ENCODE measurements around the gene BBIP1. TPM values are rescaled to one million over a fixed set of nuclear protein-coding genes. Genes with fewer than 3 reads are reported as not detected.
"Not testable (repeated sequence)": the region's sequence is repeated elsewhere in the genome, so short reads cannot be mapped to it uniquely, and the experiment has no call there.

Gene BBIP1
- total RNA-seq, 1 donor from 2014 or later: 42.4 TPM

- no peak for DNase-seq (ENCODE audit: low spot score)
Measured at GRCh38 chr10:110885932-110886674, 32.9 kb downstream of the BBIP1 start.

- no peak for DNase-seq (ENCODE audit: low spot score)
Measured at GRCh38 chr10:110883924-110884323, 35.1 kb downstream of the BBIP1 start.

- no peak for DNase-seq (ENCODE audit: low spot score)
Measured at GRCh38 chr10:110881905-110882304, 37.1 kb downstream of the BBIP1 start.

- no peak for DNase-seq (ENCODE audit: low spot score)
Measured at GRCh38 chr10:110881247-110881646, 37.7 kb downstream of the BBIP1 start.

GRCh38 chr10:110880012-110880411 lies 39.0 kb downstream of the BBIP1 start:
- DNase-seq (ENCODE audit: low spot score): no peak

- DNase-seq (ENCODE audit: low spot score): no peak
Measured at GRCh38 chr10:110876788-110877187, 42.2 kb downstream of the BBIP1 start.

GRCh38 chr10:110876000-110876399 lies 43.0 kb downstream of the BBIP1 start:
- DNase-seq (ENCODE audit: low spot score): no peak

- no peak for DNase-seq (ENCODE audit: low spot score)
Measured at GRCh38 chr10:110873951-110874350, 45.0 kb downstream of the BBIP1 start.

GRCh38 chr10:110872984-110873923 lies 45.7 kb downstream of the BBIP1 start:
- no peak for DNase-seq (ENCODE audit: low spot score)

- DNase-seq (ENCODE audit: low spot score): peak; percentile 76
Measured at GRCh38 chr10:110872145-110872983, 46.6 kb downstream of the BBIP1 start.

GRCh38 chr10:110871298-110872084 lies 47.5 kb downstream of the BBIP1 start, which contains the start of gene PDCD4:
Gene PDCD4, plus strand, starts transcription at chr10:110871928. Its CDS starts 4,100 bp downstream, at chr10:110876028.
- DNase-seq (ENCODE audit: low spot score): peak; percentile 100

- no peak for DNase-seq (ENCODE audit: low spot score)
Measured at GRCh38 chr10:110870823-110871297, 48.1 kb downstream of the BBIP1 start.

- DNase-seq (ENCODE audit: low spot score): no peak
Measured at GRCh38 chr10:110868981-110869380, 50.0 kb downstream of the BBIP1 start.

- DNase-seq (ENCODE audit: low spot score): no peak
Measured at GRCh38 chr10:110867807-110868465, 51.0 kb downstream of the BBIP1 start.

GRCh38 chr10:110867011-110867806 lies 51.8 kb downstream of the BBIP1 start:
- not testable (repeated sequence) for DNase-seq (ENCODE audit: low spot score)

- DNase-seq (ENCODE audit: low spot score): no peak
Measured at GRCh38 chr10:110865809-110866482, 53.0 kb downstream of the BBIP1 start.

GRCh38 chr10:110865186-110865808 lies 53.7 kb downstream of the BBIP1 start:
- no peak for DNase-seq (ENCODE audit: low spot score)

GRCh38 chr10:110864662-110865140 lies 54.3 kb downstream of the BBIP1 start:
- DNase-seq (ENCODE audit: low spot score): no peak
